Astrocyte (in vitro differentiated cells and primary cell): ENCODE data around the gene ATXN1. TPM values are rescaled to one million over a fixed set of nuclear protein-coding genes. Genes with fewer than 3 reads are reported as not detected.
A peak's percentile ranks its signal among the peaks of the same experiment; 100 is the strongest.

Experiments used
- DNase-seq: peaks from one replicate; pipeline ENCODE4 v3.0.0-alpha.2; 2010; ENCODE audit warnings: low read depth
- FAIRE-seq: peaks from 2 replicates; lab custom pipeline; 2011; peaks lifted over from hg19 to GRCh38; lab: Jason Lieb, UNC
- H2AFZ ChIP-seq: 2 replicates; pipeline ENCODE4 v1.6.0; 2012; ENCODE audit warnings: low read depth, low read length, inconsistent platforms
- H3K27ac ChIP-seq: 2 replicates; pipeline ENCODE4 v1.5.1; 2011; ENCODE audit warnings: low read depth, low read length, inconsistent platforms
- H3K27me3 ChIP-seq: 2 replicates; pipeline ENCODE4 v1.6.0; 2011; ENCODE audit warnings: low read length, inconsistent platforms; ENCODE audit not compliant: insufficient read depth
- H3K36me3 ChIP-seq: 2 replicates; pipeline ENCODE4 v1.5.1; 2011; ENCODE audit warnings: low read length, inconsistent platforms; ENCODE audit not compliant: insufficient read depth
- H3K4me1 ChIP-seq: 2 replicates; pipeline ENCODE4 v1.5.1; 2011; ENCODE audit warnings: low read length, inconsistent platforms; ENCODE audit not compliant: insufficient read depth
- H3K4me2 ChIP-seq: 2 replicates; pipeline ENCODE4 v1.6.0; 2012; ENCODE audit warnings: low read length, inconsistent platforms
- H3K4me3 ChIP-seq: 2 replicates; pipeline ENCODE4 v1.5.1; 2011; ENCODE audit warnings: low read depth, mild to moderate bottlenecking, low read length, inconsistent platforms; ENCODE audit not compliant: insufficient read depth
- H3K79me2 ChIP-seq: 2 replicates; pipeline ENCODE4 v1.6.0; 2012; ENCODE audit warnings: mild to moderate bottlenecking, low read length, inconsistent platforms; ENCODE audit not compliant: insufficient read depth
- H3K9ac ChIP-seq: 2 replicates; pipeline ENCODE4 v1.6.0; 2012; ENCODE audit warnings: mild to moderate bottlenecking, low read length, inconsistent platforms
- H3K9me3 ChIP-seq: 2 replicates; pipeline ENCODE4 v1.5.1; 2012; ENCODE audit warnings: low read depth, mild to moderate bottlenecking, low read length, inconsistent platforms; ENCODE audit not compliant: insufficient read depth
- H4K20me1 ChIP-seq: 2 replicates; pipeline ENCODE4 v1.6.0; 2012; ENCODE audit warnings: low read length, inconsistent platforms; ENCODE audit not compliant: insufficient read depth
- H3K27ac Mint-ChIP-seq: one replicate; pipeline ENCODE4 v1.8.0; 2021; ENCODE audit warnings: mild to moderate bottlenecking, mixed read lengths; ENCODE audit not compliant: unreplicated experiment
- H3K27me3 Mint-ChIP-seq: one replicate; pipeline ENCODE4 v1.8.0; 2021; ENCODE audit warnings: low read depth, mixed read lengths; ENCODE audit not compliant: unreplicated experiment
- H3K36me3 Mint-ChIP-seq: one replicate; pipeline ENCODE4 v1.8.0; 2021; ENCODE audit warnings: low read depth, mixed read lengths; ENCODE audit not compliant: unreplicated experiment
- H3K4me1 Mint-ChIP-seq: one replicate; pipeline ENCODE4 v1.8.0; 2021; ENCODE audit warnings: low read depth, mixed read lengths; ENCODE audit not compliant: unreplicated experiment
- H3K4me3 Mint-ChIP-seq: one replicate; pipeline ENCODE4 v1.8.0; 2021; ENCODE audit warnings: mild to moderate bottlenecking, moderate library complexity, mixed read lengths; ENCODE audit not compliant: unreplicated experiment
- H3K9me3 Mint-ChIP-seq: one replicate; pipeline ENCODE4 v1.8.0; 2021; ENCODE audit warnings: mild to moderate bottlenecking, mixed read lengths; ENCODE audit not compliant: unreplicated experiment
- CTCF ChIP-seq: IDR thresholded peaks from 2 replicates; pipeline ENCODE4 v1.5.1; 2011; ENCODE audit warnings: low read depth, mild to moderate bottlenecking, inconsistent platforms, low read length, moderate library complexity; ENCODE audit not compliant: insufficient read depth
- EZH2 ChIP-seq: IDR thresholded peaks from 2 replicates; pipeline ENCODE4 v1.6.1; 2012; ENCODE audit warnings: mild to moderate bottlenecking, low read length, inconsistent platforms; ENCODE audit not compliant: insufficient read depth
- total RNA-seq: library from RNA; stranded (reverse); gene quantifications from 2 replicates; pipeline ENCODE4 v1.2.1, GENCODE V29; 2021

The ATXN1 gene
- total RNA-seq, 1 donor from 2014 or later, result 70.9 TPM

- Histone ChIP-seq H3K27ac (no peak overlapping the region), H3K79me2 (peaks cover 24% of the 10 kb centered on the region), H2AFZ (no peak overlapping the region), H4K20me1 (peaks cover 28% of the 10 kb centered on the region), H3K9me3 (no peaks in the 10 kb centered on the region), H3K4me1 (peaks cover 10% of the 10 kb centered on the region), H3K27me3 (no peaks in the 10 kb centered on the region), H3K9ac (no peak overlapping the region), H3K4me2 (no peak overlapping the region), H3K36me3 (no peaks in the 10 kb centered on the region), H3K4me3 (no peak overlapping the region)
- FAIRE-seq, result no peak
- Mint-ChIP-seq H3K9me3 (peaks cover 2% of the 10 kb centered on the region), H3K4me3 (no peak overlapping the region), H3K27ac (no peak overlapping the region), H3K36me3 (peaks cover 10% of the 10 kb centered on the region), H3K4me1 (peaks cover 10% of the 10 kb centered on the region), H3K27me3 (no peaks in the 10 kb centered on the region)
- no peak for TF ChIP-seq CTCF
- TF ChIP-seq EZH2, result no peak
- DNase-seq, result no peak
Measured at GRCh38 chr6:16503241-16503775, 258.0 kb downstream of the ATXN1 start.

- DNase-seq (no peak), FAIRE-seq (no peak)
- Histone ChIP-seq H4K20me1 (peaks cover 32% of the 10 kb centered on the region), H2AFZ (no peak overlapping the region), H3K36me3 (no peaks in the 10 kb centered on the region), H3K9ac (no peak overlapping the region), H3K4me3 (no peak overlapping the region), H3K9me3 (no peaks in the 10 kb centered on the region), H3K27ac (no peak overlapping the region), H3K27me3 (no peaks in the 10 kb centered on the region), H3K4me1 (peaks cover 24% of the 10 kb centered on the region), H3K79me2 (peaks cover 10% of the 10 kb centered on the region), H3K4me2 (no peak overlapping the region)
- Mint-ChIP-seq H3K27me3 (no peaks in the 10 kb centered on the region), H3K9me3 (no peaks in the 10 kb centered on the region), H3K4me3 (no peak overlapping the region), H3K27ac (no peak overlapping the region), H3K36me3 (peaks cover 14% of the 10 kb centered on the region), H3K4me1 (peaks cover 38% of the 10 kb centered on the region)
- TF ChIP-seq CTCF (no peak), EZH2 (no peak)
Measured at GRCh38 chr6:16498957-16499356, 262.3 kb downstream of the ATXN1 start.

- H3K4me3 ChIP-seq, result no peak overlapping the region
- H3K4me2 ChIP-seq, result no peak overlapping the region
- H4K20me1 ChIP-seq, result peaks cover 30% of the 10 kb centered on the region
- DNase-seq (peak; percentile 27), FAIRE-seq (no peak)
- no peak for TF ChIP-seq CTCF
- TF ChIP-seq EZH2, result no peak
- Mint-ChIP-seq H3K9me3 (no peaks in the 10 kb centered on the region), H3K4me3 (no peak overlapping the region), H3K27ac (no peak overlapping the region), H3K36me3 (peaks cover 14% of the 10 kb centered on the region), H3K27me3 (no peaks in the 10 kb centered on the region), H3K4me1 (peaks cover 35% of the 10 kb centered on the region)
- H3K9ac ChIP-seq, result no peak overlapping the region
- no peaks in the 10 kb centered on the region for H3K36me3 ChIP-seq
- no peaks in the 10 kb centered on the region for H3K9me3 ChIP-seq
- H3K79me2 ChIP-seq, result peaks cover 6% of the 10 kb centered on the region
- peaks cover 24% of the 10 kb centered on the region for H3K4me1 ChIP-seq
- no peak overlapping the region for H3K27ac ChIP-seq
- no peaks in the 10 kb centered on the region for H3K27me3 ChIP-seq
- no peak overlapping the region for H2AFZ ChIP-seq
Measured at GRCh38 chr6:16498237-16498636, 263.0 kb downstream of the ATXN1 start.
